Activated T-cell treated with anti-CD3 and anti-CD28 coated beads, Interleukin-2, amount 50 U/mL, for 24 hours (primary cell): ENCODE results near the gene DENND1A.
"Not testable (repeated sequence)": the region's sequence is repeated elsewhere in the genome, so short reads cannot be mapped to it uniquely, and the experiment has no call there.

Experiments used
- DNase-seq: peaks from one replicate; pipeline ENCODE4 v3.0.0-alpha.2; 2020
- H3K27ac Mint-ChIP-seq: 2 replicates; pipeline ENCODE4 v1.8.0; 2020; ENCODE audit warnings: mild to moderate bottlenecking, mixed read lengths
- H3K27me3 Mint-ChIP-seq: 2 replicates; pipeline ENCODE4 v1.8.0; 2020; ENCODE audit warnings: mixed read lengths
- H3K36me3 Mint-ChIP-seq: 2 replicates; pipeline ENCODE4 v1.8.0; 2020; ENCODE audit warnings: low read depth, mixed read lengths
- H3K4me1 Mint-ChIP-seq: 2 replicates; pipeline ENCODE4 v1.8.0; 2020; ENCODE audit warnings: low read depth, mixed read lengths
- H3K4me3 Mint-ChIP-seq: 2 replicates; pipeline ENCODE4 v1.8.0; 2020; ENCODE audit warnings: mild to moderate bottlenecking, moderate library complexity, mixed read lengths
- H3K9me3 Mint-ChIP-seq: 2 replicates; pipeline ENCODE4 v1.8.0; 2020; ENCODE audit warnings: mixed read lengths

Gene DENND1A

DNA sequence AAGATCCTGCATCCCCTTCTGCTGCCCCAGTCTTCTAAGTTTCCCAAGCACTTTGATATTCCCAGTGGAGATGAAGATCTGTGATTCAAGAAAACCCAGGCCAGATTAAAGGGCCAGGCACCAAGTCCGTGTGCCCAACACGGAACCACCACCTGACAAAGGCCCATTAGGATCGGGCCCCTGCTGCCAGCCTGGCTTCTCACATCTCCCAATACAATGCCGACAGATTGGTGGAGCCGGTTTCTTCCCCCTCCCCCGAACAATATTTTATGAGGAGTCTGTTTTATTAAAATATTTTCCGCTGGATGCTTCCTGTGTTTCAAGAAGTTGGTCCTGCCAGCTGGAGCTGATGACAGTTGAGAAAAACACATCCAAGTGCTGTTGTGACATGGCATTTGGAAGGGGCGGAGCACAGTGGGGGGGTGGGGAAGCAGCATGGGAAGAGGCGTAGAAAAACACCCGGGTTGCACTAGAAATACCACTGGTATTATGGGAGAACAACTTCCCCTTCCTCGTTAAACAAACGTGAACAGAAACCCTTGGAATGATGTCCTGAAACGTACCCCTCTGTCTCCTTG is 528.9 kb downstream of the DENND1A start:
- Mint-ChIP-seq H3K27me3 (no peaks in the 10 kb centered on the region), H3K36me3 (peaks cover 9% of the 10 kb centered on the region), H3K27ac (no peak overlapping the region)

GRCh38 chr9:123399803-123400378 is 530.0 kb downstream of the DENND1A start:
- Mint-ChIP-seq H3K36me3 (peaks cover 9% of the 10 kb centered on the region), H3K9me3 (no peaks in the 10 kb centered on the region), H3K4me3 (no peak overlapping the region), H3K4me1 (no peaks in the 10 kb centered on the region), H3K27ac (no peak overlapping the region), H3K27me3 (no peaks in the 10 kb centered on the region)
- DNase-seq, result no peak

More for the DNA sequence above, 528.9 kb downstream of the DENND1A start:
- no peak overlapping the region for H3K4me3 Mint-ChIP-seq
- H3K9me3 Mint-ChIP-seq, result no peaks in the 10 kb centered on the region
- DNase-seq, result no peak
- peaks cover under 1% of the 10 kb centered on the region for H3K4me1 Mint-ChIP-seq

DNA sequence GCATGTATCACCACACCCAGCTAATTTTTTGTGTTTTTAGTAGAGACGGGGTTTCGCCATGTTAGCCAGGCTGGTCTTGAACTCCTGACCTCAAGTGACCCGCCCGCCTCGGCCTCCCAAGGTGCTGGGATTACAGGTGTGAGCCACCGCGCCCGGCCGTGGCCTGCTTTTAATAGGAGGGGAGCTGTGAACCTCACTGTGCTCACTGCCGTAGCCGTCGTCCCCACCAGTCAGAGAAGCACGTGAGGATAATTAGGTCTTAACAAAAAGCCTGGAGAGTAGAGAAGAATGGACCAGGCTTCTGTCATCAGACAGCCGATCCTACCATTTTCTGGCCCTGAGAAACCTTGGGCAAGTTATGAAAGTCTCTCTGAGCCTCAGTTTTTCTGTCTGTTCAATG is 531.0 kb downstream of the DENND1A start:
- not testable (repeated sequence) for H3K9me3 Mint-ChIP-seq, DNase-seq, H3K27ac Mint-ChIP-seq, H3K4me3 Mint-ChIP-seq, H3K36me3 Mint-ChIP-seq, H3K4me1 Mint-ChIP-seq, H3K27me3 Mint-ChIP-seq

DNA sequence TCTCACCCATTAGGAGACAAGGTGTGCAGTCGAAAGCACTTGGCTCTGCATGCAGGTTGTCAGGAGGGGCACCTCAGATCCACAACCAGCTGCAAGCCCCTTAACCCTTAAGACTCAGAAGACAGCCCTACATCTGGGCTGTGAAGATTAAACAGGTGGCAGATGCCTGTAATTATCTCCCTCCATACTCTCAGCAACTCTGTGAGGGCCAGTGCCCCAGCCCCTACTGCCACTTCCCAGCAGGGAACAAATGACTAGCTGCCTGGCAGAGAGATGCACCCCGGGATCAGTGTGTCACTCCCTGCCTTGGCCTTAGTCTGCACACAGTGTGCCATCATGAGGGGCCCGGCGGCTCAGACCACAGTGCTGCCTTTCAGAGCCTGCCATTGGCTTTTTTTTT is 532.0 kb downstream of the DENND1A start:
- H3K4me3 Mint-ChIP-seq, result no peak overlapping the region
- peaks cover 9% of the 10 kb centered on the region for H3K36me3 Mint-ChIP-seq
- H3K9me3 Mint-ChIP-seq, result no peaks in the 10 kb centered on the region
- H3K27ac Mint-ChIP-seq, result no peak overlapping the region
- H3K27me3 Mint-ChIP-seq, result no peaks in the 10 kb centered on the region
- no peak for DNase-seq
- no peaks in the 10 kb centered on the region for H3K4me1 Mint-ChIP-seq

- Mint-ChIP-seq H3K4me3 (no peak overlapping the region), H3K27ac (no peak overlapping the region), H3K27me3 (no peaks in the 10 kb centered on the region), H3K9me3 (no peaks in the 10 kb centered on the region), H3K4me1 (no peaks in the 10 kb centered on the region), H3K36me3 (peaks cover 3% of the 10 kb centered on the region)
- DNase-seq, result no peak
Observed at GRCh38 chr9:123395689-123396511, 534.0 kb downstream of the DENND1A start.

GRCh38 chr9:123395276-123395688 is 534.6 kb downstream of the DENND1A start:
- Mint-ChIP-seq H3K27me3 (no peaks in the 10 kb centered on the region), H3K27ac (no peak overlapping the region), H3K9me3 (no peaks in the 10 kb centered on the region), H3K4me3 (no peak overlapping the region), H3K36me3 (peaks cover 3% of the 10 kb centered on the region), H3K4me1 (no peaks in the 10 kb centered on the region)
- DNase-seq, result no peak

DNA sequence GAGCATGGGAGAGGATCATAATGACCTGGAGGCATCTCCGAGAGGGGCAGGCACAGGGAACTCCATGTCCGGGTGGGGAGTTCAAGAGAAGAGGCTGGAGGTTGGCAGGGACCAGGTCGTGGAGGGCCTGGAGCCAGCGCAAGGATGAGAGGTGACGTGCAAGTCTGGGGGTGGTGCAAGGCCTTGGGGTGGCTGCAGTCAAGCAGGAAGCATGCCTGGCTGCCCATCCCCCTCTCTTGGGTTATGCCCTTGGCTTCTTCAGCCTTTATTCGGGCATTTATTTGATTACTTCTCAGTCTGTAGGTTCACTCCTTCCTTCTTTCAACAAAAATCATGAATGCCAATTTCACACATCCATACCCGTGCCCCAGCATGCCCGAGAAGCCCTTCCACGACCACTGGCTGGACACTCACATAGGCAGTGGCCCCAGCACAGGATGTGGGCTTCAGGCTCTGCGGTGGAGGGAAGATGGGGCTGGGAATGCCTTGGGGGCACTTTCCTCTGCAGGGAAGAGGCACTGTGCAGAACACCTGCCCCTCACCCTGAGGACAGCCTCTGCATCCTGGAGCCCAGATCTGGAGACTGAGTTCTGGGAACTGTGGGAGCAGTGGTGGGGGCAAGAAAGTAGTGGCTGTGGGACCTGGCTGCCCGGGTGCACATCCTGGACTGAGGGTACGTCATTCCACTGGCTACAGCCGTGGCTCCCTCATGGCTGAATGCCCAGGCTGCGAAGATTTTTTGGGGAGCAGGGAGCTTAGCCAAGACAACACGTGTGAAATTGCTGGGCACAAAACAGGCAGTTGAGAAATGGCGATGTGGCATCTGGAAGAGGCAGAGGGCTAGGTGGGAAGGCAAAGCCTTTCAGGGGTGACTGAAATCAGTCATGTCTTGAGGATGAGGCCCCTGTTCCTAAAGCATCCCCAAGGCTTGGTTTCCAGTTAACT is 535.4 kb downstream of the DENND1A start:
- Mint-ChIP-seq H3K27ac (no peak overlapping the region), H3K9me3 (no peaks in the 10 kb centered on the region), H3K27me3 (no peaks in the 10 kb centered on the region), H3K36me3 (no peaks in the 10 kb centered on the region), H3K4me1 (no peaks in the 10 kb centered on the region), H3K4me3 (no peak overlapping the region)
- DNase-seq, result no peak

DNA sequence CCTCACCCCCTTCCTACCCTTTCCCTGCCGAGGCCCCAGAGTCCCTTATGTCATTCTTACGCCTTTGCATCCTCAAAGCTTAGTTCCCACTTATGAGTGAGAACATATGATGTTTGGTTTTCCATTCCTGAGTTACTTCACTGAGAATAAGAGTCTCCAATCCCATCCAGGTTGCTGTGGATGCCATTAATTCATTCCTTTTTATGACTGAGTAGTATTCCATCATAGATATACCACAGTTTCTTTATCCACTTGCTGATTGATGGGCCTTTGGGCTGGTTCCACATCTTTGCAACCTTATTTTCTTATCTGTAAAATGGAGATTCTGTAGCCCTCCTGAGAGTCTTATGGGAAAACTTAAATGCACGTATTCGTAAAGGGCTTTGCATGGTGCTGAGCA is 537.1 kb downstream of the DENND1A start:
- no peaks in the 10 kb centered on the region for H3K4me1 Mint-ChIP-seq
- no peaks in the 10 kb centered on the region for H3K27me3 Mint-ChIP-seq
- no peaks in the 10 kb centered on the region for H3K9me3 Mint-ChIP-seq
- no peak for DNase-seq
- H3K27ac Mint-ChIP-seq, result no peak overlapping the region
- H3K4me3 Mint-ChIP-seq, result no peak overlapping the region
- H3K36me3 Mint-ChIP-seq, result no peaks in the 10 kb centered on the region

GRCh38 chr9:123391946-123392345 is 538.0 kb downstream of the DENND1A start:
- Mint-ChIP-seq H3K4me3 (no peak overlapping the region), H3K36me3 (no peaks in the 10 kb centered on the region), H3K4me1 (no peaks in the 10 kb centered on the region), H3K9me3 (no peaks in the 10 kb centered on the region), H3K27ac (no peak overlapping the region), H3K27me3 (no peaks in the 10 kb centered on the region)
- DNase-seq, result no peak

GRCh38 chr9:123391233-123391632 is 538.7 kb downstream of the DENND1A start:
- DNase-seq, result no peak
- Mint-ChIP-seq H3K27ac (no peak overlapping the region), H3K36me3 (no peaks in the 10 kb centered on the region)

DNA sequence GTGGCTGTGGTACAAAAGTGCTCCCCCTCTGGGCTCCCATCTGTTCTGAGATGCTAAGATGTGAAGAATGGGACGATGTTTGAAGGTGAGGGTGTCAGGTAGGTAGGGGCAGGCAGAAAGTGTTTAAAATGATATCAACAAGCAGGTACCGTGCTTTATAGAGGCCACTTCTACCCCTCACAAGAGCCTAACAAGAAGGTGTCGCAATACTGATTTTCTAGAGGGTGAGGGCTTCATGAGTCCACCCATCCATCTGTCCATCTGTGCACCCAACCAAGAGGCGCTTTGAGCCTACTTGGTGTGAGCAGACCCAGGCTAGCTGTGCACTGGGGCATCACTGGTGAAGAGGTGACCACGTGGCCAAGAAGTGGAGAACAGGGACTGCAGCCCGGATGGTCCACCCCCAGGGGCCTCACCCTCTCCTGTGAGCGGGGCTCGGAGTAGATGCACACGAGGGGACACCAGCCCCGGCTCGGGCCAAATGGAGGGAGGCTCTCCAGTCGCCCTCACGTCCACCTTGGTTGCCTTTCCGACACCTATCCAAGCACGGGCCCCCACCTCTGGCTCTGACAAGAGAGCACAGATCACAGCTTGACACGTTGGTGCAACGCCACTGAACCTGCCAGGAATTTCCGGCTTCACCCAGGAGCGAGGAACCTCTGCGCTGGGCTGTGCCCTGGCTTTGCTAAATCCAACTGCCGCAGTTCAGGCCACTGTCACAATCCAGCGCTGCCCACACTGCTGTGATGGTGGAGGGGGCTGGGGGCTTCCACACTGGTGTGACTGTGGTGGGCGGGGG is 539.4 kb downstream of the DENND1A start:
- H3K4me1 Mint-ChIP-seq, result no peaks in the 10 kb centered on the region
- no peaks in the 10 kb centered on the region for H3K9me3 Mint-ChIP-seq
- no peak for DNase-seq
- H3K36me3 Mint-ChIP-seq, result no peaks in the 10 kb centered on the region
- H3K27me3 Mint-ChIP-seq, result no peaks in the 10 kb centered on the region
- no peak overlapping the region for H3K27ac Mint-ChIP-seq
- H3K4me3 Mint-ChIP-seq, result no peak overlapping the region

More at GRCh38 chr9:123391233-123391632, 538.7 kb downstream of the DENND1A start:
- Mint-ChIP-seq H3K27me3 (no peaks in the 10 kb centered on the region), H3K4me3 (no peak overlapping the region), H3K4me1 (no peaks in the 10 kb centered on the region), H3K9me3 (no peaks in the 10 kb centered on the region)

GRCh38 chr9:123389698-123390097 is 540.2 kb downstream of the DENND1A start:
- Mint-ChIP-seq H3K4me3 (no peak overlapping the region), H3K27ac (no peak overlapping the region), H3K36me3 (no peaks in the 10 kb centered on the region), H3K9me3 (no peaks in the 10 kb centered on the region), H3K4me1 (no peaks in the 10 kb centered on the region), H3K27me3 (no peaks in the 10 kb centered on the region)
- no peak for DNase-seq

DNA sequence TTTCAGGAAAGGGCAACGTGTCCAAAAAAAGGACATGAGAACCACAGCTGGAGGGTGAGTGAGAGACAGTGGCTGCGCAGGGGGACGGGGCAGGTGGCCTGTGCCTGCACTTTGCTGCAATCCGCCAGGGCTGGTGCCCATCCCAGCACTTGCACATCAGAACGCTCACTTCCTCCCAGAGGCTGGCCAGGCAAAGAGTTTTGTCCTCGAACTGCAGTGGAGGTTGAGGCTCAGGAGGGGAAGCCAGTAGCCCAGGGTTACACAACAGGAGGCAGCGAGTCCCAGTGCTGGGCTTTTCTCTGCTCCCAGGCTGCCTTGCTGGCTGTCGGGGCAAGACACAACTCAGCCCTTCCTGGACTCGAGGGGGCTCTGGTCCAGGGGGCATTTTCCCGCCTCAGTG is 540.9 kb downstream of the DENND1A start:
- no peaks in the 10 kb centered on the region for H3K27me3 Mint-ChIP-seq
- H3K4me3 Mint-ChIP-seq, result no peak overlapping the region
- no peaks in the 10 kb centered on the region for H3K36me3 Mint-ChIP-seq
- no peaks in the 10 kb centered on the region for H3K4me1 Mint-ChIP-seq
- H3K9me3 Mint-ChIP-seq, result no peaks in the 10 kb centered on the region
- H3K27ac Mint-ChIP-seq, result no peak overlapping the region
- no peak for DNase-seq

GRCh38 chr9:123387686-123388085 is 542.2 kb downstream of the DENND1A start:
- H3K9me3 Mint-ChIP-seq, result no peaks in the 10 kb centered on the region
- H3K4me1 Mint-ChIP-seq, result no peaks in the 10 kb centered on the region
- no peak for DNase-seq
- H3K27ac Mint-ChIP-seq, result no peak overlapping the region
- H3K4me3 Mint-ChIP-seq, result no peak overlapping the region
- no peaks in the 10 kb centered on the region for H3K27me3 Mint-ChIP-seq
- peaks cover 2% of the 10 kb centered on the region for H3K36me3 Mint-ChIP-seq
